Ramos (cell line): ENCODE measurements around the gene KDM4B.

Source experiments
- in situ Hi-C: fragments of 300-500 bp; cut with MboI; formaldehyde crosslinking; loops from one replicate; pipeline ENCODE4 v1.14.3; 2022; ENCODE audit warnings: low sequenced_read_pairs; ENCODE audit not compliant: unreplicated experiment

Gene KDM4B

DNA sequence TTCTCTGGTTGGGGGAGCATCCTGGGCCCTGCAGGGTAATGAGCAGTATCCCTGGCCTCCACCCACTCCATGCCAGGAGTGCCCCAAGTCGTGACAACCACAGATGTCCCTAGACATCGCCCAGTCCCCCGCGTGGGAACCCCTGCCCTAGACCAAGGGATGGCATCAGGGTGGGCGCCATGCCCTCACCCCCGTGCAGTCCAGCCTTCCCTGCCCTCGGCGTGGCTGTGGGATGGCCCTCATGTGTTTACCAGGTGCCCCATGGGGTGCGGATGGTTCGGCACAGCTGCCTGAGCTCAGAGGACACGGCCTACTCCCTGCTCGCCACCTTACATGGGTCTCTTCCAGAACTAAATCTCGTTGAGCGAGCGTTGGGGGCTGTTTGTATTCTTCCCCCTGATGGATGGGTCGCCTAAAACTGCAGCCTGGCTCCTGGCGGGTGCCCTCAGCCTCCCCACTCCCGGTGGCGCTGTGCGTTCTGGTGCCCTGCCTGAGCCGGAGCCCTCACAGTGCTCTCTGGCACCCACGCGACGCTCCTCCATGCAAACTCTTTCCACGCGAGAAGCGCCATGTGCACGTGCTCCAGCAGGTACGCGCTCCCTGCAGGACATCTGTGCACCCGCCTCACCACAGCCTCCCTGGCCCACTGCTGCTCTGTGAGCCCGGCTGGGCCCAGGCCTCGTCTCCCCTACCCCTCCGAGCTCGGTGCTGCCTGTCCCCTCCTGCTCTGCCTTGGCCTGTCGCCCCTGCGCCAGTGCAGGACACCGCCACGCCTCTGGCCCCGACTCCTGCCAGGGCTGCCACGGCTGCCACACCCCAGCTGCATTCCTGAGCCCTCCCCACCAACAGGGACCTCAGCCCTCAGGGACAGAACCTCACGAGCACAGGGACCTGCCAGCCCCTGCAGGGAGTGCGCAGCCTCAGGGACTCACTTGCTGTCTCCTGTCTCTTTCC, 145.0 kb downstream of the KDM4B start:
- in situ Hi-C loops: no loop called here

DNA sequence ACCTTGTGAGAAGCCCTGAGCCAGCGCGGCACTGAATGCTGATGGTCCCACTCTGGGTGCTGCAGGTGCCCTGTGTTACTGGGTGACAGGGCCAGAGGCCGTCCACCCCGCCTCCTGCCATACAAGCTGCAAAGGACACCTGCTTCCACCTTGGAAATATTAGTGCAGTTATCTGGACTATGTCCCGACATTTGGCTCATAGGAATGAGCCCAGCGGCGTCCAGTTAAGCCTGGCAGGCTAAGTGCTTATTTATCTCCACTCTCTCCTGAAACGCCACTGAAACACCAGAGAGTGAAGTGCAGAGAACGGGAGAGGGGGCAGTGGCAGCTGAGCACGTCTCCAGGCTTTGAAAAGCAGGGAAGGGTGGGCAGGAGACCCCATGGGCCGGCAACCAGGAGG, 145.8 kb downstream of the KDM4B start:
- in situ Hi-C loops: no loop called here

DNA sequence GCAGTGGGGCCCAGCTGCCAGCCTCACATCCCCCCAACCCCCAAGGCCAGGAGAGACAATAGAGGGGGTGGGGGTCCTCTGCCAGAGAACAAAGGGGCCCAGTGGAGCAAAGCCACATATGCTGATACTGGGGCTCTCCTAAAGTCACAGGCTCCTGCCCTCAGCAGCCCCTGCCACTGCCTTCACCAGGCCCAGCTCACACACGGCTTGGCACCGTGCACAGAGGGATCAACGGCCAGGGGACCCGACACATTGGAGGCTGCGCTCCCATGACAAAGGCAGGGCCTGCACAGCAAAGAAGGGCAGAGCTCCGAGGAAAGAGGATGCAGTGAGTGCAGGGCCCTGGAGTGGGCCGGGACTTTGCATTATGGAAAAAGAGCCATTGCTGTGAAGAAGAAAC, 146.4 kb downstream of the KDM4B start:
- in situ Hi-C loops: no loop called here

DNA sequence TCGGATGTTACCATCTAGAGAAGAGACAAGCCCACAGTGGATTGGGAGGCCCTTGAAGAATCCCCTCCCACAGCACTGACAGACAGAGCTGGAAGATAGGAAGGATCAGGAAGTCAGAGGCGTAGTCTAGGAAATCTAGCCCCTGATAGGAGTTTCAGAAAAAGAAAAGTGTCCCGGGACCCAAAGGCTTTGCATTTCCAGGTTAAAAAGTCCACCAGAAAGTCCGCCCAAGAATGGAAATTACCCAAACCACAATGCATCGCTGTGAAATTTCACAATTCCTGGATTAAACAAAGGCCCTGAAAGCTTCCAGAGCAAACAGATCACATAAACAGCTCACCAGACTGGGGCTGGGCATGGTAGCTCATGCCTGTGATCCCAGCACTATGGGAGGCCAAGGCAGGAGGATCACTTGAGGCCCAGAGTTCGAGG, 146.9 kb downstream of the KDM4B start:
- in situ Hi-C loops: no loop called here

DNA sequence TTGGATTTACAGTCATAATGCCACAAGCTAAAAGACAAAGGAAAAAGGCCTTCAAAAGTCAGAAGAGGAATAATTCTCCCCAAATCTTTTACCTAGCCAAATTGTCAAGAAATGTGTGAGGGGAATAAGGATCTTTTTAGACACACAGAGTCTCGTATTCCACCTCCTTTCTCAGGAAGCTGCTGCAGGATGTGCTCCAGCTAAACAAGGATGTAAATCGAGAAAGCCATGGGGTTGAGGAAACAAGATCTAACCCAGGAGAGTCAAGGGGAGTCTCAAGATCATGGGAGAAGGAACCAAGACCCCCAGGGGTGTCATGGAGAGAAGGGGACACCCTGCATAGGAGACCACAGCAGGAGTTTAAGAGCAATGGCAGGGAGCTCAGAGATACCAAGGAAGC, 147.4 kb downstream of the KDM4B start:
- in situ Hi-C loops: no loop called here

DNA sequence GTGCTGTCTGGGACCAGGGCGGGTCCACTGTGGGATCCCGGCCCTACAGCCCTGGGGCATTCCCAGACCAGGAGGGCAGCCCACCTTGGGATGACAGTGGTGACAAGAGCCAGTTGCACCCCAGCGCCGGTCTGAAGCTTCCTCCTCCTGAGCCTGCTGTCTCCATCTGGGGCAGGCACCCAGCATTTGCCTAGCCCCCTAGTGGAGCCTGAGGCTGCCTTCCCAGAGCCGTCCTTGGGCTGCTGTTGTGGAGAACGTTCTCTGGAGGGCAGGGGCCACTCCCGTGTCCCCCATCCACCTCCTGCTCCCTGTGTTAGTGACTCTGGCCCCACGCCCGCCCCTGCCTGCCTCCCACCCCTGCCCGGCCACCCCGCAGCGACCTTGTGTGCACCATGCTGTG, 148.5 kb downstream of the KDM4B start:
- in situ Hi-C loops: no loop called here

DNA sequence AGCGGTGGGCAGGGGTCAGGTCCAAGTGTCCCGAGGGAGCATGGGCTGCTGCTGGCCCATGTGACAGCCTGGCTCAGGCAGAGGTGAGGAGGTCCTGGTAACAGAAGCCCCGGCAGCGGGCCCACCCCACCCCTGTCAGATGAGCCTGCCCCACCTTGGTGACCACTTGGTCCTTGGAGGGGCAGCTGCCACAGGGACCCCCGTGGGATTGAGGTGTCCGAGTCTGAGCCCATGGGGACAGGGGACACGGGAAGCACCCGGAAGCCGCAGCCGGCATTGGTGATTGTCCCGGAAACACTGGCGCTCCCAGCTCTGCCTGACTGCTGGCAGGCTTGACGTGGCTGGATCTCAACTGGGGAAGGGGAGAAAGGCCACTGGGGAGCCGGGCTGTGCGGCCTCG, 149.1 kb downstream of the KDM4B start:
- in situ Hi-C loops: no loop called here

DNA sequence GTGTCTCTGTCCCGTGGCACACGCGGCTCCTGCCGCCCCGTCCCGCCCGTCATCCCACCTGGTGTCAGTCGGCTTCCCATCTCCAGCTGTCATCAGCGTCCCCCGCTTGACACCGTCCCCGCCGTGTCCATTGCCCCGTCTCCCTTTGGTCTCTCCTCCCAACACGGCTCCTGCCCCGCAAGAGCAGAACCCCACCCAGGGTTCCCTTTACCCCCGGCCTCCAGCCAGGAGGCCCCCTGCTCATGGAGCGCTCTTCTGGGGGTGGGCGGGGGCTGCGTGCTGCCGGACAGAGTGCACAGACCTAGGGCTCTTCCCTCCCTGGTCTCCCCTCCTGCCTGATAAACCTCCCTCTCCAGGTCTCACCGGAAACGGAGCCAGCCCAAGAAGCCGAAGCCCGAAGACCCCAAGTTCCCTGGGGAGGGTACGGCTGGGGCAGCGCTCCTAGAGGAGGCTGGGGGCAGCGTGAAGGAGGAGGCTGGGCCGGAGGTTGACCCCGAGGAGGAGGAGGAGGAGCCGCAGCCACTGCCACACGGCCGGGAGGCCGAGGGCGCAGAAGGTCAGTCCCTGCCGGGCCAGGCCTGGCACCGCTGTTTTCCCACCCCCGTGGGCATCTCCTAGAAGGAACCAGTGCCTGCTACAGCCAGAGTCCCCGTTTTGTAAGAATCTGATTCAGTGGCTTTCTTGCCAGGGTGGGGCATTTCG, 150.5 kb downstream of the KDM4B start:
- in situ Hi-C loops: no loop called here

DNA sequence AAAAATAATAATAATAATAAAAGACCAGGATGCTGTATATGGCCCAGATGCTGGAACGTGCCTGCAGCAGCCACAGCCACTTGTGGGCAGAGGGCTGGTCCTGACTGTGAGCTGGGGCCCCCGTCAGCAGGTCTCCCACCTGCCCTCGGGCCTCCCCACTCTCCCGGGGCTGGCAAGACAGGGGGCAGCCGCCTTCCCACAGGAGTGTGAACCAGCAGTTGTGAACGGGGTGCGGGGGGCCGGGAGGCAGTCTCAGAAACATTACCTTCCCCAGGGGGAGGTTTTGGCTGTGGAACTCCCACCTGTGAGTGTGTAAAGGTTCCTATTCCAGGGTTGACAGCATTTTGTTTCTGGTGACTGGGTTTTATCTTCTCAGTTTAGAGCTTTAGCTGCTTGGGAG, 151.4 kb downstream of the KDM4B start:
- in situ Hi-C loops: no loop called here

DNA sequence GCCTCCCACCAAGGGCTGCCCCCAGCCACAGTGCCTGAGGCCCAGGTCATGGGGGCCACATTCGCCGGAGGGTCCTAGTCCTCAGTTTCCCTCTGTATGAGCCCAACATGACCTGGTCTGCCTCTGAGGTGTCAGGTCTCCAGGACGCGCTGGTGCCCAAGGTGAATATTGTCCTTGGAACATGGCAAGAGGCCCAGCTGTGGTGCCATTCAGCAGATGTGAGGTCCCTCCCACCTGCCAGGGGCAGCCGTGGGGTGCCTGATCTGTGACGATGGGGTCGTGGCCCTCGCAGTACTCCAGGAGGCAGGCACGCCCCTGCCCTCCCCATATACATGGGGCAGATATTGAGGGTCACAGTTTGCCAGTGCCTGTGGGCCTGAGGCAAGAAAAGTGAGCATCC, 151.9 kb downstream of the KDM4B start:
- in situ Hi-C loops: no loop called here

DNA sequence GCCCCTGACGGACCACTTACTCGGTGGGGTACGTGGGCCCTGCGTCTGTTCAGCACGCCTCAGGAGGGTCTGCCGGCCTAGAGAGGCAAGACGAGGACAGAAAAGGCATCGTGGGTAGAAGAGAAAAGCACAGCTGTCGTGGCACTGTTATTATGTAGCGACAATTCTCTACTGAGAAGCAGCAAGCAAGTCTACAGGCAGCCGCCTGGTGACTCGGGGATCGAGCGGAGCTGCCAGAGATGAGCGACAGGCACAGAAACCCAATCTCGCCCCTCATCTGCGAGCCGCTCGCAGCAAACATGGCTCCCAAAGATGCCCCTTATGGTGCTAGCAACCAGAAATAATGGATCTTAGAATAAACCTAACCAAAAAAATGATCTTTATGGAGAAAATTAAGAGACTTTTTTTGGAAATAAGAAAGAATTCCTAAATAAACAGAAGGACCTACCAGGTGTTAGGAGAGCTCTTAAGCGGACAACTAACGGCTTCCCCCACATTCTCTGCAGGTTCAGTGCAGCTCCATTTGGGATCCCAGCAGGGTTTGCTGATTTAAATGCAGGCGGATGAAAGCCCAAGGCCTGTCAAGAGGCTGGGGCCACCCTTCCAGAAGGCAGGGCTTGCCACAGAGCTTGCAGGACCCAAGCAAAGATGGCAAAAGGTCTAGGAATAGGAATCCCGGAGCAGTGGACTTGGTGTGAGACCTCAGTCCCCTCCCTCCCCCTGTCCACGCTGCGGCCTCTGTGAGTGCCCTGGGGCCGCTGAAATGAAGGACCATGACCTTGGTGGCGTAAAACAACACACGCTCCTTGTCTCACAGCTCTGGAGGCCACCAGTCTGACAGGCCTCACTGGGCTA, 152.6 kb downstream of the KDM4B start:
- in situ Hi-C loops: no loop called here

DNA sequence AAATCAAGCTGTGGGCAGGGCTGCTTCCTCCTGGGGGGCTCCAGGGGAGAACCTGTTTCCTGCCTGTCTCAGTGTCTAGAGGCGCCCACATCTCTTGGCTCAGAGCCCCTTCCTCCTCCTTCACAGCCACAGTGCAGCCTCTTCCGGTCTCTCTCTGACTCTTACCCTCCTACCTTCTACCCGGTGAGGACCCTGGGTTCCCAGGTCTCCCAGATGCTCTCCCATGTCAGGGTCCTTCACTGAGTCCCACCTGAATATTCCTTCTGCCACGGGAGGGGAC, 153.1 kb downstream of the KDM4B start:
- in situ Hi-C loops: no loop called here

DNA sequence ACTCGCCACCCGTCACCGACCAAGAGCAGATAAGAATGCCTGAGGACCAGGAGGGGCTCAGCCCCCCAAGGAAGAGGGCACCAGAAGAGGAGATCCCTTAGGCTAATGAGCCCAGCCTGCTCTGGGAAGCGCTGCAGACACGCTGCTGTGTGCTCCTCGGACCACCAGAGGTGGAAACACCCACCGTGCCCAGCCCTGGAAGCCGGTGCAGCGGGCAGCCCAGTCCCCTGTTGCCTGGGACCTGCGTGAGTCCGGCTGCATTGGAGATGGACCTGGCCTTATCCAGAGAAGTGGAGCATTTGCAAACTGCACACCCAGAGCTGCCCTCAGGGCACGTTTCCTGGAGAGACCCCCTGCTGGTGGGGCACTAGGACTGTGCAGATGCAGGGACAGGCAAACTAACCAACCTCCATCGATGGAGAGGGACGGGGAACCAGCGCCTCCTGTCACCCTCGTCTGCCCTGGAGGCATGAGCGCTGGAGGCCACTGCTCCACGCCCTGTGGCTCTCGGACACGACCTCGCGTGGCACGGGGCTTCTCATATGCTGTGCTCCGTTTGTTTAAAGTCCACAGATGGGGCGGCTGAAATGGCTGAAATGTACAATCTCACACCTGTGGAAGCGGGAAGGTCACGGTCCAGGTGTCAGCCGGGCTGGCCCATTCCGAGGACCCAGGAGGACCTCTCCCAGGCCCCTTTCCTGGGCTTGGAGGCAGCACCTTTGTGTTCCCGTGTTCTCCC, 153.9 kb downstream of the KDM4B start:
- in situ Hi-C loops: no loop called here

DNA sequence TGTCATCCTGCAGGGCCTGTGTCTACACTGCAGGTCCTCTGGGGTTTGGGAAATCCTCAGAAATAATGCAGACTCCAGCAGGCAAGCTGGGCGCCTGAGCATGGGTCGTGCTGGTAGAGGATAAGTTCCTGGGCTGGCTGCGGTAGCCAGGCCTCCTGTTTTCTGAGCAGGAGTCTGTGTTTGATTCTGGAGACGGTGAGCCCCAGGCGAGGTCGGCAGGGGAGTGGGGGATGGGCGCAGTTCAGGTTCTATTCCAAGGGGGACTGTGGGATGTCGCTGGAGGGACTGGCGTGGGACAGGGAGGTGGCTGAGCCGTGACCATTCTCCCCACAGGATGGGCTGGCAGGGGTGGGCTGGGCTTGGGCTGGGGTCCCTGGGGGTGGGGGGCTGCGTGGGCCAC, 154.7 kb downstream of the KDM4B start:
- in situ Hi-C loops: no loop called here

DNA sequence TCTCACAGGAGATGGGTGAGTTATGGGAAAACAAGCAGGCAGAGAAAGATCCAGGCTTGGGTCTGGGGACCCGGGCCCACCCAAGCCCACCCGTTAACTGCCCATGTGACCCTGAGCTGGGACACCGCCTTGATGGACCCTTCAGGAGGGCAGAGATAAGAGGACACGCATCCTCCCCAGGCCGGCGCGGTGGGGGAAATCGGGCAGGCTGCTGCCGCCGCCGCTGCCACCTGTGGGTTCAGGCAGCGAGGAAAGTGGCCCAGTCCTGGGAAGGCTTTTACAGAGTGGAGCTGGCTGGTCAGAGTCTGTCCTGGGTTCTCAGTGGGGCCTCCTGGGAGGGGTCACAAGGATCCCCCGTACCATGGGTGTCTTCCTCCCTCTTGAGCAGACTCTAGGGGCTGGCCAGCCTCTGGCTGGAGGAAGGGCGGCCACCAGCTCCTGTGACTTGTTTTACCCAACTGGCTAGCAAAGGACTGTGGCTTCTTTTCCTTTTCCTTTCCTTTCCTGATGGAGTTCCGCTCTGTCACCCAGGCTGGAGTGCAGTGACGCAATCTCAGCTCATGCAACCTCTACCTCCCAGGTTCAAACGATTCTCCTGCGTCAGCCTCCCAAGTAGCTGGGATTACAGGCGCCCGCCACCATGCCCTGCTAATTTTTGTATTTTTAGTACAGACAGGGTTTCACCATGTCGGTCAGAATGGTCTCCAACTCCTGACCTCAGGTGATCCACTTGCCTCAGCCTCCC, 155.4 kb downstream of the KDM4B start:
- in situ Hi-C loops: no loop called here

DNA sequence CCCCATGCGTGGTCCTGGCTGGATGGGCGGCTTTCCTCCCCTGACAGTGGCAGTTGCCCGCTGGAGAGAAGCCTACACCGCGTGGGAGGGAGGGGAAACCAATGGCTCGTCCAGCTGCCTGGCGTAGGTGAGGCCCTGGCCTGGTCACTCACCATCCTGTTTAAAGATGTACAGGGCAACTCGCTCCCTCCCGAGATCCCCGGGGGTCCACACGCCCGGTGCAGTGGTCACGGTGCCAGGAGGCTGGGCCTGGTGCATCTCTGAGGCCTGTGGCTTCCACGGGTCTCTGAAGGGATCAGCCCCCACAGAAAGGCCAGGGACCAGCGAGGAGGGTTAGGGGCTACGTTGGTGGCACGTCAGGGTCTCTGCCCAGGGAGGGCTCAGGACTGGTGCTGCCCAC, 156.5 kb downstream of the KDM4B start:
- in situ Hi-C loops: no loop called here

DNA sequence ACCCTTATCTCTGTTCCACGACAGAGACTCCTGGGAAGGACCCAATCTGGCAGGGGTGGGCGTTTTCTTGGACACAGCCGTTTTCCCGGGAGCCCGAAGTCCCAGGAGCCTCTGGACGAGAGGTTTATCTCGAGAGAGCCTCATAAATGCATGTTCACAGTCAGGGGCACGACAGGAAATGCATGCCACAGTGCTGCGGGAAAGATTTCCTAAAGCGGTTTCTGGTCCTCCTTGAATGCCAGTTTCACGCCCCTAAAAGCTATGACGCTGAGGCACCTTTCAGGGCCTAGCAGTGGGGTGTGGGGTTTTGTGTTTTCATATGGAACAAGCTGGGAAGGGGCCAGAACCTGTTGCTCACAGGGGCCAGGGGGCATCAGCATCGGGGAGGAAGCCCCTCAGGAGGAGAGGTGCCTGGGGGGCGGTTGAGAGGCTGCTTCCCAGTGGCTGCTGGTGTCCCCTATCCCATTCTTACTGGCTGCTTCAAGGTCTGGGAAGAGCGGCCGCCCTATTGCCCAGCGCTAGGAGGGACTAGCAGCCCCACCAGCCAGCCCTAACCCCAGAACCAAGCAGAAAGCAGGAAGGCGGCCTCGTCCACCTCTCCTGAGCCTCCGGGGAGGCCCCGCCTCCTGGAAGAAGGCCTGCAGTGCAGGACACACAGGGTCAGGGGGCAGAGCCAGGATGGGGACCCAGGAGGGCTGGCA, 157.0 kb downstream of the KDM4B start:
- in situ Hi-C loops: no loop called here

DNA sequence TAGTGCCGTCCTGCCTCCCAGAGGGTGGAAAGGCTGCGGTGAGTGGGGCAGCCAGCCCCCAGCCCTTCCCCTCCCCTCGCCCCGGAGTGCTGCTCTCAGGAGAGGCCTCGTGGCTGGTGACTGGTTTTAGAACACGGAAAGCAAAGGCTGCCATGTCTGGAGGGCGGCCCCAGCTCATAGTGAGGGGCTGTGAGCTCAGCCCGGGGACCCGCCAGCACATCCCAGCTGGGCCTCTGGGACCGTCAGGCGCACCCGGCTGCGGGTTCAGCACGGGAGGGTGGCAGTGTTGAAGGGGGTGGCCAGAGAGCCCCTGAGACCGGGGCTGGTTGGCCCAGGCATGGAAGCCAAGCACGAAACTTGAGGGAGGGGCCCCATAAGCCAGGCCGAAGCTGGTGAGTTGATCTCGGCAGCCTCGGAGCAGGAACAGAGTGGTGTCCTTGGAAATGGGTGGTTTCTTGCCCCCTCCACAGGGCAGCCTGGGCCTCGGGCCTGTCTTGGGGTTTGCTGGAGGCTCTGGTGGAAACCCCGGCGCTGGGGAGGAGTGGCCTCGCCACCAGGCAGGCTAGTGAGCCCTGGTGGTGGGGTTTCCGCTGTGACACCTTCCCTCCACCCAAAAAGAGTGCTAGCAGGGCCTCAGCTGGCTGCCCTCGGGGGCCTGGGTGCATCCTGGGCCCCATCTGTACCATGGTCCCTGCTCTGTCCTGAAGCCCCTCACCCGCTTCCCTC, 157.7 kb downstream of the KDM4B start:
- in situ Hi-C loops: no loop called here
